Activated CD4-positive, alpha-beta T cell treated with anti-CD3 and anti-CD28 coated beads, Interleukin-2, amount 50 U/mL, for 16 hours (primary cell): ENCODE data around the gene GRIK1.

Source experiments
- DNase-seq: peaks from one replicate; pipeline ENCODE4 v3.0.0-alpha.2; 2020

GRIK1 gene

GRCh38 chr21:29904359-29905282, 35.2 kb downstream of the GRIK1 start:
- no peak for DNase-seq

- DNase-seq: no peak
These were observed 42.9 kb downstream of the GRIK1 start for GRCh38 chr21:29896884-29897283.

GRCh38 chr21:29893687-29894086, 46.1 kb downstream of the GRIK1 start:
- DNase-seq: no peak

GRCh38 chr21:29892379-29892778, 47.4 kb downstream of the GRIK1 start:
- no peak for DNase-seq

- no peak for DNase-seq
These were observed 51.4 kb downstream of the GRIK1 start for GRCh38 chr21:29888437-29888836.

GRCh38 chr21:29887313-29888009, 52.3 kb downstream of the GRIK1 start:
- no peak for DNase-seq

- DNase-seq: no peak
These were observed 54.3 kb downstream of the GRIK1 start for GRCh38 chr21:29885491-29885890.

- no peak for DNase-seq
These were observed 63.9 kb downstream of the GRIK1 start for GRCh38 chr21:29875873-29876272.

- DNase-seq: no peak
These were observed 64.6 kb downstream of the GRIK1 start for GRCh38 chr21:29875036-29875716.

- DNase-seq: no peak
These were observed 65.9 kb downstream of the GRIK1 start for GRCh38 chr21:29873908-29874307.

GRCh38 chr21:29870814-29871213, 69.0 kb downstream of the GRIK1 start:
- DNase-seq: no peak

- DNase-seq: no peak
These were observed 72.0 kb downstream of the GRIK1 start for GRCh38 chr21:29867796-29868195.

GRCh38 chr21:29860346-29860745, 79.5 kb downstream of the GRIK1 start:
- no peak for DNase-seq

- DNase-seq: no peak
These were observed 82.6 kb downstream of the GRIK1 start for GRCh38 chr21:29857150-29857549.

GRCh38 chr21:29854795-29855194, 85.0 kb downstream of the GRIK1 start:
- no peak for DNase-seq

GRCh38 chr21:29851611-29852010, 88.2 kb downstream of the GRIK1 start:
- no peak for DNase-seq

- peak; percentile 53 for DNase-seq
These were observed 90.0 kb downstream of the GRIK1 start for GRCh38 chr21:29849735-29850176.

GRCh38 chr21:29843804-29844203, 96.0 kb downstream of the GRIK1 start:
- no peak for DNase-seq

GRCh38 chr21:29834617-29835016, 105.2 kb downstream of the GRIK1 start:
- DNase-seq: no peak

GRCh38 chr21:29832217-29832616, 107.6 kb downstream of the GRIK1 start:
- DNase-seq: no peak

- DNase-seq: no peak
These were observed 110.1 kb downstream of the GRIK1 start for GRCh38 chr21:29829564-29830275.

- DNase-seq: no peak
These were observed 112.1 kb downstream of the GRIK1 start for GRCh38 chr21:29827647-29828046.

- no peak for DNase-seq
These were observed 112.6 kb downstream of the GRIK1 start for GRCh38 chr21:29827236-29827635.
